PC-3 (cell line): ENCODE results near the gene DNM1. TPM values are rescaled to one million over a fixed set of nuclear protein-coding genes. Genes with fewer than 3 reads are reported as not detected.
A peak's percentile ranks its signal among the peaks of the same experiment; 100 is the strongest.

Experiments
- ATAC-seq: fragments of 200-7000 bp; cut with Tn5 transposase; 2 replicates; pipeline ENCODE4 v1.9.1; 2020; ENCODE audit warnings: mild to moderate bottlenecking, moderate library complexity
- BruUV-seq: library from RNA; stranded (reverse); fragments of 400-500 nt; replicated peaks from 2 replicates; lab custom pipeline; 2021; lab: Mats Ljungman, UMichigan
- CTCF ChIA-PET: fragments of 300-600 bp; sonication (Branson Sonifier 250); formaldehyde crosslinking; loops from one replicate; lab custom pipeline; 2022; ENCODE audit warnings: antibody characterized with exemption; lab: Charles Lee
- POLR2A ChIA-PET: fragments of 300-600 bp; sonication (Branson Sonifier 250); formaldehyde crosslinking; loops from one replicate; lab custom pipeline; 2022; ENCODE audit warnings: antibody characterized with exemption; ENCODE audit not compliant: unreplicated experiment; lab: Charles Lee
- DNase-seq: peaks from one replicate; pipeline ENCODE4 v3.0.0-alpha.2; 2015
- H2AFZ ChIP-seq: fragments of 300-600 bp; sonication (generic); 2 replicates; pipeline ENCODE4 v1.6.0; 2016; ENCODE audit warnings: antibody characterized with exemption, low read length
- H3F3A ChIP-seq: fragments of 300-600 bp; sonication (generic); one replicate; pipeline ENCODE4 v1.6.0; 2017; ENCODE audit warnings: antibody characterized with exemption, low read length, control low read depth, mild to moderate bottlenecking; ENCODE audit not compliant: unreplicated experiment
- H3K27ac ChIP-seq: fragments of 300-600 bp; sonication (generic); 2 replicates; pipeline ENCODE4 v1.5.1; 2016; ENCODE audit warnings: mild to moderate bottlenecking, low read length
- H3K27me3 ChIP-seq: fragments of 300-600 bp; sonication (generic); 2 replicates; pipeline ENCODE4 v1.6.1; 2016; ENCODE audit warnings: low read length, mixed read lengths
- H3K36me3 ChIP-seq: fragments of 300-600 bp; sonication (generic); 2 replicates; pipeline ENCODE4 v1.6.1; 2016; ENCODE audit warnings: low read depth, mixed run types, low read length, mixed read lengths
- H3K4me1 ChIP-seq: fragments of 300-600 bp; sonication (generic); 2 replicates; pipeline ENCODE4 v1.5.1; 2016; ENCODE audit warnings: low read length; ENCODE audit not compliant: insufficient read depth
- H3K4me2 ChIP-seq: fragments of 300-600 bp; sonication (generic); 2 replicates; pipeline ENCODE4 v1.6.0; 2016; ENCODE audit warnings: low read length
- H3K4me3 ChIP-seq: fragments of 300-600 bp; sonication (generic); 2 replicates; pipeline ENCODE4 v1.5.1; 2016; ENCODE audit warnings: mild to moderate bottlenecking, low read length, mixed read lengths
- H3K79me2 ChIP-seq: fragments of 300-600 bp; sonication (generic); 2 replicates; pipeline ENCODE4 v1.6.1; 2017; ENCODE audit warnings: low read length, mixed read lengths
- H3K9ac ChIP-seq: fragments of 300-600 bp; sonication (generic); 2 replicates; pipeline ENCODE4 v1.6.0; 2016; ENCODE audit warnings: mild to moderate bottlenecking, low read length
- H3K9me2 ChIP-seq: fragments of 300-600 bp; sonication (generic); replicated peaks from 2 replicates; pipeline ENCODE4 v1.6.1; 2016; ENCODE audit warnings: mixed run types, low read length, mixed read lengths
- H3K9me3 ChIP-seq: fragments of 300-600 bp; sonication (generic); 2 replicates; pipeline ENCODE4 v1.6.1; 2016; ENCODE audit warnings: low read length, mixed read lengths
- H4K20me1 ChIP-seq: fragments of 300-600 bp; sonication (generic); 2 replicates; pipeline ENCODE4 v1.6.1; 2016; ENCODE audit warnings: low read length, mixed read lengths
- EZH2 ChIP-seq: fragments of 300-600 bp; sonication (generic); IDR thresholded peaks from one replicate; pipeline ENCODE4 v1.6.1; 2017; ENCODE audit warnings: antibody characterized with exemption, mild to moderate bottlenecking, low read length; ENCODE audit not compliant: unreplicated experiment
- EZH2phosphoT487 ChIP-seq: fragments of 300-600 bp; sonication (generic); IDR thresholded peaks from 2 replicates; pipeline ENCODE4 v1.6.1; 2018; ENCODE audit warnings: mild to moderate bottlenecking, antibody characterized with exemption, low read length, borderline replicate concordance
- intact Hi-C: fragments of 100-400 bp; cut with micrococcal nuclease; formaldehyde crosslinking; loops from 2 replicates; pipeline ENCODE4 v1.9.0; 2023
- total RNA-seq: library from RNA; depleted of rRNA; stranded (reverse); fragments of >200 nt; gene quantifications from 2 replicates; pipeline ENCODE4 v1.2.3, GENCODE V29; 2014
- TF ChIP-seq, protein P1 (sequence below): fragments of 300-600 bp; sonication (generic); conservative IDR thresholded peaks from 2 replicates; pipeline ENCODE4 v1.5.1; 2017; ENCODE audit warnings: antibody characterized with exemption, low read depth, mild to moderate bottlenecking, low read length

DNM1 gene
- total RNA-seq, 1 experiment from 2014 or later, result 24.1 TPM

DNA sequence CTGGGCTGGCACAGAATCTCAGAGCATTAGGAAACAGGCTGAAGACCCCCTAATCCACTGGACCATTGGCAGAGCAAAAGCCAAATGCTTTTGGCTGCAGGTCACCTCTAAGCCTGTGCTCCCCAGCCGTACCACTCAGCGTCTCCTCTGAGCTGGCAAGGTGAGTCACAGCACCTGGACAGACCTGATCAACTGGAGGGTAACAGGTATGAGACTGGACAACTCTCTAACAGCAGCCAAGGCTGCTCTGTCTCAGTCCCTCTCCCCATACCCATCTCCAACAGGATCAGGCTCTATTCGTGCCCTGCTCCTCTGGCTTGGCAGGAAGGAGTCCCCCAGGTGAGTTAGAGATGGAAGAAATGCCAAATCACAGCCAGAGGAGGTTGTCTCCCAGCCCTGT, 67.9 kb downstream of the DNM1 start:
- Histone ChIP-seq H3F3A (peaks cover 6% of the 10 kb centered on the region), H3K4me1 (peaks cover 24% of the 10 kb centered on the region), H3K36me3 (no peaks in the 10 kb centered on the region; the same call in 1 of the 2 replicates), H3K27ac (peak overlapping the region; percentile 51), H3K79me2 (peaks cover 25% of the 10 kb centered on the region), H3K27me3 (no peaks in the 10 kb centered on the region), H3K9me2 (no peaks in the 10 kb centered on the region), H2AFZ (no peak overlapping the region), H3K4me2 (peak overlapping the region; percentile 62), H4K20me1 (no peaks in the 10 kb centered on the region), H3K4me3 (no peak overlapping the region), H3K9me3 (no peaks in the 10 kb centered on the region), H3K9ac (no peak overlapping the region)
- BruUV-seq, result no TSS peak
- intact Hi-C loops, result no loop called here
- ChIA-PET POLR2A (no interaction called here), CTCF (no interaction called here)
- ATAC-seq (peak; percentile 58), DNase-seq (peak; percentile 88)
- TF ChIP-seq EZH2, result no peak
- TF ChIP-seq, protein P1, sequence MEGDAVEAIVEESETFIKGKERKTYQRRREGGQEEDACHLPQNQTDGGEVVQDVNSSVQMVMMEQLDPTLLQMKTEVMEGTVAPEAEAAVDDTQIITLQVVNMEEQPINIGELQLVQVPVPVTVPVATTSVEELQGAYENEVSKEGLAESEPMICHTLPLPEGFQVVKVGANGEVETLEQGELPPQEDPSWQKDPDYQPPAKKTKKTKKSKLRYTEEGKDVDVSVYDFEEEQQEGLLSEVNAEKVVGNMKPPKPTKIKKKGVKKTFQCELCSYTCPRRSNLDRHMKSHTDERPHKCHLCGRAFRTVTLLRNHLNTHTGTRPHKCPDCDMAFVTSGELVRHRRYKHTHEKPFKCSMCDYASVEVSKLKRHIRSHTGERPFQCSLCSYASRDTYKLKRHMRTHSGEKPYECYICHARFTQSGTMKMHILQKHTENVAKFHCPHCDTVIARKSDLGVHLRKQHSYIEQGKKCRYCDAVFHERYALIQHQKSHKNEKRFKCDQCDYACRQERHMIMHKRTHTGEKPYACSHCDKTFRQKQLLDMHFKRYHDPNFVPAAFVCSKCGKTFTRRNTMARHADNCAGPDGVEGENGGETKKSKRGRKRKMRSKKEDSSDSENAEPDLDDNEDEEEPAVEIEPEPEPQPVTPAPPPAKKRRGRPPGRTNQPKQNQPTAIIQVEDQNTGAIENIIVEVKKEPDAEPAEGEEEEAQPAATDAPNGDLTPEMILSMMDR, result no peak
- TF ChIP-seq EZH2phosphoT487, result no peak

DNA sequence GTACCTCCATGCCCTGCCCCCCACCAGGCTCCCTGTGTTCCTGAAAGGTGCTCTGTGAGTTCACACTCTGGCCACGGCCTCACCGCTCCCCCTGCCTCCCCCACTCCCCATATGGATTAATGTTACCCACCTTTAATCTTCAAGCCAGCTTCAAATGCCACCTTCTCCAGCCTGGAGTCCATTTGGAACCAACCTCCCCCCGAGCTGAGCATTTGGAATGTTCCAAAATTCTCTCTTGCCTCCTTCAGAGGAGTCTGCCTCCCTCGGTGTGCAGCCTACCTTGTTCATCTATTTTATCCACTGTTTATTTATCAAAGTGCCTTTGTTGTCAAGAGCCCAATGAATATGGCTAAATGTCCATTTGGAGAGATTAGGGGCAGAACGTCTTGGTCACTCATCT, 68.3 kb downstream of the DNM1 start:
- ATAC-seq, result no peak
- Histone ChIP-seq H3K9me3 (no peaks in the 10 kb centered on the region), H3F3A (peaks cover 6% of the 10 kb centered on the region), H3K4me1 (peaks cover 24% of the 10 kb centered on the region), H3K27ac (peak overlapping the region; percentile 51), H4K20me1 (no peaks in the 10 kb centered on the region), H2AFZ (no peak overlapping the region), H3K9ac (no peak overlapping the region), H3K4me2 (peak overlapping the region; percentile 62), H3K9me2 (no peaks in the 10 kb centered on the region), H3K79me2 (peaks cover 29% of the 10 kb centered on the region), H3K27me3 (no peaks in the 10 kb centered on the region), H3K36me3 (no peaks in the 10 kb centered on the region; the same call in 1 of the 2 replicates), H3K4me3 (no peak overlapping the region)
- no TSS peak for BruUV-seq
- intact Hi-C loops, result no loop called here
- ChIA-PET POLR2A (no interaction called here), CTCF (interaction anchor here (0.6 kb wide), 1 partner anchor 149 kb away, joined by 4 read pairs; the partner anchor contains the start of gene CERCAM)
- peak; percentile 31 for DNase-seq
- TF ChIP-seq, protein P1, result no peak
- no peak for TF ChIP-seq EZH2phosphoT487
- TF ChIP-seq EZH2, result no peak

DNA sequence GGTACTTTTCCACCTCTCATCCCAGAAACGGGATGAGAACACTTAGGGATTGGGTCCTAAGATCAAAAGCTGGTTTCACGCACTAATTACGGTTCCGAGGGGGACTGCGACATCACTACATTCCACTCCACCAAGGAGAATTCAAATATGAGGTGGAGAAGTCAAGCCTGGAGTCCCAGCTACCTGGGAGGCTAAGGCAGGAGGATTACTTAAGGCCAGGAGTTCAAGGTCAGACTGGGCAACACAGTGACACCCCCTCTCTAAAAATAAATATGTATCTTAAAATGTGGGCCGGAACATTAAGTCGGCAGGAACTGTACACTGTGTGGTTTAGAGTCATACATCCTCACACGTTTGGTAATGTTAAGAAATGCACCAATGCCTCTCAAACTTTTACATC, 71.1 kb downstream of the DNM1 start:
- no peak overlapping the region for H3K27ac ChIP-seq
- no peak for ATAC-seq
- POLR2A ChIA-PET, result no interaction called here
- no peaks in the 10 kb centered on the region for H3K9me3 ChIP-seq
- peaks cover 6% of the 10 kb centered on the region for H3F3A ChIP-seq
- peak overlapping the region; percentile 98; the same call in 1 of the 2 replicates for H3K9ac ChIP-seq
- H3K4me1 ChIP-seq, result peaks cover 30% of the 10 kb centered on the region
- TF ChIP-seq EZH2 (no peak), EZH2phosphoT487 (no peak)
- TF ChIP-seq, protein P1, result no peak
- no peaks in the 10 kb centered on the region for H3K9me2 ChIP-seq
- peaks cover 41% of the 10 kb centered on the region for H3K79me2 ChIP-seq
- H3K4me2 ChIP-seq, result peak overlapping the region; percentile 98
- H3K4me3 ChIP-seq, result peak overlapping the region; percentile 99
- no peaks in the 10 kb centered on the region for H4K20me1 ChIP-seq
- CTCF ChIA-PET, result no interaction called here
- no peaks in the 10 kb centered on the region for H3K27me3 ChIP-seq
- intact Hi-C loops, result no loop called here
- H2AFZ ChIP-seq, result no peak overlapping the region
- no peak for DNase-seq
- no TSS peak for BruUV-seq
- no peaks in the 10 kb centered on the region; the same call in 1 of the 2 replicates for H3K36me3 ChIP-seq
